Measurements from ENCODE around the gene PTGER3.

PTGER3 gene

DNA sequence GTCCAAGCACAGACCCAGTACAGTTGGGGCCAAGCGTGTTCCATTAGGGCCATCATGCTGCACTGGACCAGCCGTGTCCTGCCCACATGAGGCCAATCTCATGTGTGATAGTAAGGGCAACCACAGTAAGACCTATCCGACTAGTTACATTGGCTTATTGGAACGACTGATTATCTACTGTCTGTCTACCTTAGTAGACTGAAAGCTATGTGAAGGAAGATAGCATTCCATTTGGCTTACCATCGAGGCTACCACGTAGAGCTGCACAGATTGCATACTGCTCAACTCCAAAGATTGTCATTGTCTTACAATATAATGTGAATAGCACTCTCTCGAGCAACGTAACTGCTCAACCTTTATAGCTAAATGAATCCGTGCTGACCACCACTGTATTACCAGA, 10.6 kb downstream of the PTGER3 start:
- no peak for TF ChIP-seq TEAD4 (IDR thresholded peaks at IDR 0.05)
- no peak for TF ChIP-seq FOXM1 (IDR thresholded peaks at IDR 0.05; ENCODE audit: borderline replicate concordance, low read depth)
- no peak for TF ChIP-seq EGR1 (IDR thresholded peaks at IDR 0.05)
- no peak for TF ChIP-seq NFIC (IDR thresholded peaks at IDR 0.05)
- TF ChIP-seq CEBPB (IDR thresholded peaks at IDR 0.05), result no peak
- TF ChIP-seq CREB1 (IDR thresholded peaks at IDR 0.05; ENCODE audit: low read depth), result no peak
- TF ChIP-seq RAD21 (IDR thresholded peaks at IDR 0.05; ENCODE audit: low read depth), result no peak
- TF ChIP-seq, protein P1, sequence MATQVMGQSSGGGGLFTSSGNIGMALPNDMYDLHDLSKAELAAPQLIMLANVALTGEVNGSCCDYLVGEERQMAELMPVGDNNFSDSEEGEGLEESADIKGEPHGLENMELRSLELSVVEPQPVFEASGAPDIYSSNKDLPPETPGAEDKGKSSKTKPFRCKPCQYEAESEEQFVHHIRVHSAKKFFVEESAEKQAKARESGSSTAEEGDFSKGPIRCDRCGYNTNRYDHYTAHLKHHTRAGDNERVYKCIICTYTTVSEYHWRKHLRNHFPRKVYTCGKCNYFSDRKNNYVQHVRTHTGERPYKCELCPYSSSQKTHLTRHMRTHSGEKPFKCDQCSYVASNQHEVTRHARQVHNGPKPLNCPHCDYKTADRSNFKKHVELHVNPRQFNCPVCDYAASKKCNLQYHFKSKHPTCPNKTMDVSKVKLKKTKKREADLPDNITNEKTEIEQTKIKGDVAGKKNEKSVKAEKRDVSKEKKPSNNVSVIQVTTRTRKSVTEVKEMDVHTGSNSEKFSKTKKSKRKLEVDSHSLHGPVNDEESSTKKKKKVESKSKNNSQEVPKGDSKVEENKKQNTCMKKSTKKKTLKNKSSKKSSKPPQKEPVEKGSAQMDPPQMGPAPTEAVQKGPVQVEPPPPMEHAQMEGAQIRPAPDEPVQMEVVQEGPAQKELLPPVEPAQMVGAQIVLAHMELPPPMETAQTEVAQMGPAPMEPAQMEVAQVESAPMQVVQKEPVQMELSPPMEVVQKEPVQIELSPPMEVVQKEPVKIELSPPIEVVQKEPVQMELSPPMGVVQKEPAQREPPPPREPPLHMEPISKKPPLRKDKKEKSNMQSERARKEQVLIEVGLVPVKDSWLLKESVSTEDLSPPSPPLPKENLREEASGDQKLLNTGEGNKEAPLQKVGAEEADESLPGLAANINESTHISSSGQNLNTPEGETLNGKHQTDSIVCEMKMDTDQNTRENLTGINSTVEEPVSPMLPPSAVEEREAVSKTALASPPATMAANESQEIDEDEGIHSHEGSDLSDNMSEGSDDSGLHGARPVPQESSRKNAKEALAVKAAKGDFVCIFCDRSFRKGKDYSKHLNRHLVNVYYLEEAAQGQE (IDR thresholded peaks at IDR 0.05; ENCODE audit: low read depth), result no peak
- TF ChIP-seq, protein P2, sequence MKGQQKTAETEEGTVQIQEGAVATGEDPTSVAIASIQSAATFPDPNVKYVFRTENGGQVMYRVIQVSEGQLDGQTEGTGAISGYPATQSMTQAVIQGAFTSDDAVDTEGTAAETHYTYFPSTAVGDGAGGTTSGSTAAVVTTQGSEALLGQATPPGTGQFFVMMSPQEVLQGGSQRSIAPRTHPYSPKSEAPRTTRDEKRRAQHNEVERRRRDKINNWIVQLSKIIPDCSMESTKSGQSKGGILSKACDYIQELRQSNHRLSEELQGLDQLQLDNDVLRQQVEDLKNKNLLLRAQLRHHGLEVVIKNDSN (IDR thresholded peaks at IDR 0.05), result no peak
- no peak for TF ChIP-seq TCF12 (IDR thresholded peaks at IDR 0.05; ENCODE audit: low read depth)
- TF ChIP-seq, protein P3, sequence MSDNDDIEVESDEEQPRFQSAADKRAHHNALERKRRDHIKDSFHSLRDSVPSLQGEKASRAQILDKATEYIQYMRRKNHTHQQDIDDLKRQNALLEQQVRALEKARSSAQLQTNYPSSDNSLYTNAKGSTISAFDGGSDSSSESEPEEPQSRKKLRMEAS (IDR thresholded peaks at IDR 0.05), result no peak
- TF ChIP-seq ZBTB7A (IDR thresholded peaks at IDR 0.05; ENCODE audit: low read depth), result no peak
- TF ChIP-seq YY1 (IDR thresholded peaks at IDR 0.05; ENCODE audit: low read depth), result no peak
- TF ChIP-seq EP300 (IDR thresholded peaks at IDR 0.05; ENCODE audit: borderline replicate concordance), result no peak

DNA sequence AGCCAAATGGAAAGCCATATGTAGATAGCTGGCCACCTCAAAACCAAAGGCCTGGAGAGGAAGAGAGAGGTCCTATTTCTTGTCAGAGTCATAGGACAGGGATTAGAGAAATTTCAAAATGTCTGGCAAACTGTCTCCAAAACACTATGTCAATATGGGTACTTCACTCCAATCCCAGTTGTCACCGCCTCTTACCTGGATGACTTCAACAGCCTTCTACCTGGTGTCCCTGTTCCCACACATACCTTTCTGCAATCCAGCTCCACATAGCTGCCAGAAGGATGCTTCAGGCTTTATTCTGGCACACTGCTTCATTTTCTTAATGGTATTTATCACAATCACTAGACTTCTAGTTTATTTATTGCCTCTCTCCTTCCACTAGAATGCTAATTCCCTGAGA, 14.5 kb downstream of the PTGER3 start:
- TF ChIP-seq, protein P1 (IDR thresholded peaks at IDR 0.05; ENCODE audit: low read depth), result no peak
- TF ChIP-seq ZBTB7A (IDR thresholded peaks at IDR 0.05; ENCODE audit: low read depth) (no peak), FOXM1 (IDR thresholded peaks at IDR 0.05; ENCODE audit: borderline replicate concordance, low read depth) (no peak), EGR1 (IDR thresholded peaks at IDR 0.05) (no peak), NFIC (IDR thresholded peaks at IDR 0.05) (no peak), CEBPB (IDR thresholded peaks at IDR 0.05) (no peak), EP300 (IDR thresholded peaks at IDR 0.05; ENCODE audit: borderline replicate concordance) (no peak), RAD21 (IDR thresholded peaks at IDR 0.05; ENCODE audit: low read depth) (no peak), TAF1 (IDR thresholded peaks at IDR 0.05; ENCODE audit: low read depth) (no peak), CREB1 (IDR thresholded peaks at IDR 0.05; ENCODE audit: low read depth) (no peak), TCF12 (IDR thresholded peaks at IDR 0.05; ENCODE audit: low read depth) (no peak), TEAD4 (IDR thresholded peaks at IDR 0.05) (no peak)
- TF ChIP-seq, protein P2 (IDR thresholded peaks at IDR 0.05), result no peak

DNA sequence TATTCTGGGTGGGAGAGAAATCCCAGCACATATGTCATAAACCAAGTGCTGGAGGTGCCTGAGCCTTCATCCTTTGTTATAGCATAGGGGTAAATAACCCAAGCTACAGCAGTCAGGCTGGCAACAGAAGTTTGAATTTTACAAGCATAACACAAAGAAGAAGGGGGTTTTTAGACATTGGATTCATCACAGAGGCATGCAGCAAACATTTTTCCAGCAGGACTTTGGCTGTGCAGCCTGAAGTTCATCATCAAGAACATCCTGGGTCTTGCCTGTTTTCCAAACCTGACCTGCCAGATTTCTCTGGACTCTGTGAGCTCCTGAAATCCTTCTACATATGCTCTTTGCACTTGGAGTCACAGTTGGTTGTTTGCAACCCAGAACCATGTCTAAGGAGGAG, 16.2 kb downstream of the PTGER3 start:
- TF ChIP-seq TEAD4 (IDR thresholded peaks at IDR 0.05) (no peak), TCF12 (IDR thresholded peaks at IDR 0.05; ENCODE audit: low read depth) (no peak), ZBTB7A (IDR thresholded peaks at IDR 0.05; ENCODE audit: low read depth) (no peak), YY1 (IDR thresholded peaks at IDR 0.05; ENCODE audit: low read depth) (no peak), CEBPB (IDR thresholded peaks at IDR 0.05) (no peak), RAD21 (IDR thresholded peaks at IDR 0.05; ENCODE audit: low read depth) (no peak), FOXM1 (IDR thresholded peaks at IDR 0.05; ENCODE audit: borderline replicate concordance, low read depth) (no peak), TAF1 (IDR thresholded peaks at IDR 0.05; ENCODE audit: low read depth) (no peak), CREB1 (IDR thresholded peaks at IDR 0.05; ENCODE audit: low read depth) (no peak), EP300 (IDR thresholded peaks at IDR 0.05; ENCODE audit: borderline replicate concordance) (no peak)
- TF ChIP-seq, protein P3 (IDR thresholded peaks at IDR 0.05), result no peak
- TF ChIP-seq, protein P2 (IDR thresholded peaks at IDR 0.05), result no peak

DNA sequence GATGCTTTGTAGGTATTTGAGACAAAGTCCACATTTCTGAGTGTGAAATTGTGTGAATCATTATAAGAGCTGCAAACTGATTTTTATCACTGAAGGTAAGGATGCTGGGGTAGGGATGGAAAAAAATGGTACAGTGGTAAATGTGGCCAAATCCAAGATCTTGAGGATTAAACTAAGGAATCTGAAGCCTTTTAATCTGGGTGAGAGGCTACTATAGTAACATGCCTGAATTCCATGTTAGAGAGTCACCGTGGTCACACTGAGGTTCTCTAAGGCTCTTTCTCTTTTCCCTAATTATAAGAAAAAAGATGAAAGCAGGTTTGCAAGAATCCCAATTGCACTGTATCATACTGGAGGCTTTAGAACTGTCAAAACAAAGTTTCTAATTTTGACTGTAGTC, 17.6 kb downstream of the PTGER3 start:
- TF ChIP-seq NFIC (IDR thresholded peaks at IDR 0.05), result no peak
- no peak for TF ChIP-seq YY1 (IDR thresholded peaks at IDR 0.05; ENCODE audit: low read depth)
- TF ChIP-seq ZBTB7A (IDR thresholded peaks at IDR 0.05; ENCODE audit: low read depth), result no peak
- TF ChIP-seq TAF1 (IDR thresholded peaks at IDR 0.05; ENCODE audit: low read depth), result no peak
- no peak for TF ChIP-seq EGR1 (IDR thresholded peaks at IDR 0.05)
- TF ChIP-seq FOXM1 (IDR thresholded peaks at IDR 0.05; ENCODE audit: borderline replicate concordance, low read depth), result no peak
- TF ChIP-seq TEAD4 (IDR thresholded peaks at IDR 0.05), result no peak
- TF ChIP-seq RAD21 (IDR thresholded peaks at IDR 0.05; ENCODE audit: low read depth), result no peak
- no peak for TF ChIP-seq CEBPB (IDR thresholded peaks at IDR 0.05)

DNA sequence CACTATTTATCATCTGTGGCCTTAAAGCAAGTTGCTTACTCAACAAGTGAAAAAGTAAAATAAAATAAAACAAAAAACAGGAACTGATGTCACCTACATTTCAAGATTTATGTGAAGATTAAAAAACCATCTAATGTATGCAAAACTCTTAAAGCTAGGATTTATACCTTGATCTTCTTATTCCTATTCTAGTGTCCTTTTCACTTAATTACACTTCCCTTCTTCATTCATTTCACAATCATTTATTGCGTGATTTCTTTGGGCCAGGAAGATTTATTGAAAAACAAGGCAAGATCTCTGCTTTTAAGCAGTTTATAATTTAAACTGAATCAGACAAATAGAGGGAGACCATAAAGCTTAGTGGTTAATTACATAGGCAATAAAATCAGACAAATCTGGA, 18.6 kb downstream of the PTGER3 start:
- TF ChIP-seq EP300 (IDR thresholded peaks at IDR 0.05; ENCODE audit: borderline replicate concordance), result no peak
- TF ChIP-seq ZBTB7A (IDR thresholded peaks at IDR 0.05; ENCODE audit: low read depth), result no peak
- TF ChIP-seq YY1 (IDR thresholded peaks at IDR 0.05; ENCODE audit: low read depth), result no peak
- TF ChIP-seq EGR1 (IDR thresholded peaks at IDR 0.05), result no peak
- TF ChIP-seq TEAD4 (IDR thresholded peaks at IDR 0.05), result no peak
- TF ChIP-seq, protein P3 (IDR thresholded peaks at IDR 0.05), result no peak
- no peak for TF ChIP-seq CREB1 (IDR thresholded peaks at IDR 0.05; ENCODE audit: low read depth)
- no peak for TF ChIP-seq FOXM1 (IDR thresholded peaks at IDR 0.05; ENCODE audit: borderline replicate concordance, low read depth)
- no peak for TF ChIP-seq RAD21 (IDR thresholded peaks at IDR 0.05; ENCODE audit: low read depth)

Measured in Ishikawa (cell line).